ENCODE data around the gene WDR7.

Gene WDR7

GRCh38 chr18:56900195-56901094 is 249.3 kb downstream of the WDR7 start:
- Histone ChIP-seq H4K20me1 (ENCODE audit: insufficient read depth, low read length) (no peaks in the 10 kb centered on the region), H3K27me3 (ENCODE audit: insufficient read depth, low read length) (no peaks in the 10 kb centered on the region), H3K4me1 (ENCODE audit: insufficient read depth, low read length, severe bottlenecking) (no peaks in the 10 kb centered on the region), H3K4me3 (ENCODE audit: low read depth, low read length, poor library complexity, severe bottlenecking) (no peak overlapping the region), H3K36me3 (ENCODE audit: insufficient read depth, low read length) (no peaks in the 10 kb centered on the region), H3K9ac (ENCODE audit: low read length) (no peak overlapping the region), H3F3A (ENCODE audit: insufficient read depth, low read length) (no peaks in the 10 kb centered on the region), H3K79me2 (ENCODE audit: insufficient read depth, low read length) (no peaks in the 10 kb centered on the region), H3K9me2 (ENCODE audit: low read depth, low read length) (no peaks in the 10 kb centered on the region), H3K4me2 (ENCODE audit: low read length) (no peak overlapping the region), H2AFZ (ENCODE audit: low read length) (no peak overlapping the region), H3K27ac (ENCODE audit: low read depth, low read length, poor library complexity, severe bottlenecking) (no peak overlapping the region), H3K9me3 (ENCODE audit: low read length) (no peaks in the 10 kb centered on the region)
- TF ChIP-seq EZH2 (IDR thresholded peaks at IDR 0.05; ENCODE audit: borderline replicate concordance, low read length) (no peak), CTCF (IDR thresholded peaks at IDR 0.05; ENCODE audit: low read length) (no peak)

DNA sequence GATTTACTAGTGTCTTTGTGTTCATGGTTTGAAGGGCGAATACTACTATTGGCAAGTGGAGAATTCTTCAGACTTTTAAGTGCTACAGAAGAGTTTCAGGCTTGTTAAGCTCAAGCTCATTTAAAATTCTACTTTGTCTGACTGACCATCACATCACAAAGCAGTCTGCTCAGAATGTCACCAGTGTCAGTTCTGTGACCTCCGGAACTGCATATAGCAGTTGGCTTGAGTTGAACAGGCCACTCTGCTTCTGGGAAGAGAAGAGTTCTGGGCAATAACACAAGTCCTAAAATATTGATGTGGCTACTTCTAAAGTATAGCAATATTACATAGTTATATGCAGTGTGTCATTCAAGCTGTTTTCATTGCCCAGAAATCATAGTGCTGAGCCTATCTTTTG is 250.8 kb downstream of the WDR7 start:
- Histone ChIP-seq H3F3A (ENCODE audit: insufficient read depth, low read length) (no peaks in the 10 kb centered on the region), H3K9ac (ENCODE audit: low read length) (no peak overlapping the region), H3K4me3 (ENCODE audit: low read depth, low read length, poor library complexity, severe bottlenecking) (no peak overlapping the region), H4K20me1 (ENCODE audit: insufficient read depth, low read length) (no peaks in the 10 kb centered on the region), H2AFZ (ENCODE audit: low read length) (no peak overlapping the region), H3K36me3 (ENCODE audit: insufficient read depth, low read length) (no peaks in the 10 kb centered on the region), H3K27me3 (ENCODE audit: insufficient read depth, low read length) (no peaks in the 10 kb centered on the region), H3K79me2 (ENCODE audit: insufficient read depth, low read length) (no peaks in the 10 kb centered on the region), H3K4me1 (ENCODE audit: insufficient read depth, low read length, severe bottlenecking) (no peaks in the 10 kb centered on the region), H3K27ac (ENCODE audit: low read depth, low read length, poor library complexity, severe bottlenecking) (no peak overlapping the region), H3K4me2 (ENCODE audit: low read length) (no peak overlapping the region), H3K9me3 (ENCODE audit: low read length) (no peaks in the 10 kb centered on the region), H3K9me2 (ENCODE audit: low read depth, low read length) (no peaks in the 10 kb centered on the region)
- TF ChIP-seq EZH2 (IDR thresholded peaks at IDR 0.05; ENCODE audit: borderline replicate concordance, low read length): no peak
- no peak for TF ChIP-seq CTCF (IDR thresholded peaks at IDR 0.05; ENCODE audit: low read length)

- Histone ChIP-seq H3K4me2 (ENCODE audit: low read length) (no peak overlapping the region), H3K4me1 (ENCODE audit: insufficient read depth, low read length, severe bottlenecking) (no peaks in the 10 kb centered on the region), H3K27me3 (ENCODE audit: insufficient read depth, low read length) (no peaks in the 10 kb centered on the region), H3K9ac (ENCODE audit: low read length) (no peak overlapping the region), H3K27ac (ENCODE audit: low read depth, low read length, poor library complexity, severe bottlenecking) (no peak overlapping the region), H3K9me3 (ENCODE audit: low read length) (no peaks in the 10 kb centered on the region), H2AFZ (ENCODE audit: low read length) (no peak overlapping the region), H3F3A (ENCODE audit: insufficient read depth, low read length) (no peaks in the 10 kb centered on the region), H3K36me3 (ENCODE audit: insufficient read depth, low read length) (no peaks in the 10 kb centered on the region), H4K20me1 (ENCODE audit: insufficient read depth, low read length) (no peaks in the 10 kb centered on the region), H3K79me2 (ENCODE audit: insufficient read depth, low read length) (no peaks in the 10 kb centered on the region), H3K9me2 (ENCODE audit: low read depth, low read length) (no peaks in the 10 kb centered on the region), H3K4me3 (ENCODE audit: low read depth, low read length, poor library complexity, severe bottlenecking) (no peak overlapping the region)
- TF ChIP-seq EZH2 (IDR thresholded peaks at IDR 0.05; ENCODE audit: borderline replicate concordance, low read length): no peak
- no peak for TF ChIP-seq CTCF (IDR thresholded peaks at IDR 0.05; ENCODE audit: low read length)
Observed at GRCh38 chr18:56902653-56903052, 251.5 kb downstream of the WDR7 start.

All from OCI-LY1 (cell line).